Right cardiac atrium (tissue), 5 donors: Measurements from ENCODE around the gene CATSPERB. TPM values are rescaled to one million over a fixed set of nuclear protein-coding genes. Genes with fewer than 3 reads are reported as not detected.
"Not testable (repeated sequence)": the region's sequence is repeated elsewhere in the genome, so short reads cannot be mapped to it uniquely, and the experiment has no call there.

ENCODE experiments used
- ATAC-seq, 2 donors: fragments of 200-7000 bp; cut with Tn5 transposase; one replicate each; pipeline versions ENCODE4 v1.8.0 to v1.9.1; 2020; ENCODE audit warnings: moderate library complexity in 2 of 2, mild to moderate bottlenecking in 1 of 2
- DNase-seq, 3 donors: peaks; one replicate each; pipeline ENCODE4 v3.0.0-alpha.2; 2020
- H3K27ac ChIP-seq: one replicate; pipeline ENCODE4 v1.5.1; 2013; ENCODE audit warnings: mild to moderate bottlenecking, low read length, control low read depth, moderate library complexity
- H3K27me3 ChIP-seq: one replicate; pipeline ENCODE4 v1.6.1; 2013; ENCODE audit not compliant: control insufficient read depth, insufficient read depth
- H3K4me1 ChIP-seq: one replicate; pipeline ENCODE4 v1.6.1; 2013; ENCODE audit warnings: low read length; ENCODE audit not compliant: control insufficient read depth, insufficient read depth
- H3K4me3 ChIP-seq: one replicate; pipeline ENCODE4 v1.5.1; 2013; ENCODE audit warnings: low read length, control low read depth
- H3K9me3 ChIP-seq: one replicate; pipeline ENCODE4 v1.6.1; 2013; ENCODE audit warnings: low read length; ENCODE audit not compliant: control insufficient read depth
- WGBS: extraction: QIAGEN DNeasy Blood & Tissue Kit; methylation state at CpG from one replicate; pipeline ENCODE4 v1.1.7; 2013; 5-methylcytosine and 5-hydroxymethylcytosine counted together
- intact Hi-C, 4 donors: fragments of 100-400 bp; cut with DNase I; formaldehyde crosslinking; loops; one replicate each; pipeline versions ENCODE4 v1.11.0 to v1.14.0; 2022 to 2023
- polyA plus RNA-seq: library from polyadenylated mRNA; stranded (reverse); fragments of 200-250 nt; gene quantifications from one replicate; pipeline ENCODE4 v1.2.3, GENCODE V29; 2013
- total RNA-seq, 4 donors: library from RNA; stranded (reverse); fragmentation: NEBNext Ultra II Directional; extraction: Animal tissue kit (Norgen Biotek cat#: 25700); gene quantifications; one replicate each; pipeline ENCODE4 v1.2.1, GENCODE V29; 2021
- donor health status: healthy with polysubstance abuse.
- donor health status: DM: no; HTN: yes; CAD: no.
- donor health status: DM: no; HTN: no; CAD: no.
- donor health status: DM: no; HTN: yes; CAD: no; lungs with severe emphysema.
- donor health status: DM: yes; HTN: yes; CAD: no.

CATSPERB gene
- total and polyA plus RNA-seq, 5 donors = 0.48 to 3.2 (median 1.5) TPM

GRCh38 chr14:91575469-91576208 lies 156.2 kb downstream of the CATSPERB start:
- ATAC-seq = no peak
- DNase-seq = no peak
- Histone ChIP-seq H3K27me3 (peaks cover 2% of the 10 kb centered on the region), H3K9me3 (no peaks in the 10 kb centered on the region), H3K27ac (no peak overlapping the region), H3K4me3 (no peak overlapping the region), H3K4me1 (no peaks in the 10 kb centered on the region)
- 56% methylated on average over 13 of the region's 13 CpGs for WGBS
- intact Hi-C loops = no loop called here

GRCh38 chr14:91573894-91574837 lies 157.7 kb downstream of the CATSPERB start:
- intact Hi-C loops = no loop called here
- Histone ChIP-seq H3K4me3 (peak overlapping the region; percentile 20), H3K9me3 (no peaks in the 10 kb centered on the region), H3K27ac (no peak overlapping the region), H3K27me3 (no peaks in the 10 kb centered on the region), H3K4me1 (no peaks in the 10 kb centered on the region)
- ATAC-seq (peak; percentile 64 to 78), DNase-seq (peak; percentile 37 to 62 (median 55))
- 3% methylated on average over 58 of the region's 59 CpGs for WGBS

- H3K9me3 ChIP-seq = no peaks in the 10 kb centered on the region
- H3K27ac ChIP-seq = no peak overlapping the region
- no peak for DNase-seq
- no peaks in the 10 kb centered on the region for H3K4me1 ChIP-seq
- H3K27me3 ChIP-seq = no peaks in the 10 kb centered on the region
- intact Hi-C loops = no loop called here
- ATAC-seq = no peak
- H3K4me3 ChIP-seq = no peak overlapping the region
These were observed 158.4 kb downstream of the CATSPERB start for GRCh38 chr14:91573528-91573893.

- Histone ChIP-seq H3K9me3 (no peaks in the 10 kb centered on the region), H3K27me3 (no peaks in the 10 kb centered on the region), H3K4me3 (no peak overlapping the region), H3K27ac (no peak overlapping the region), H3K4me1 (no peaks in the 10 kb centered on the region)
- DNase-seq = no peak
- intact Hi-C loops = no loop called here
- 55% methylated on average over 1 of the region's 1 CpG for WGBS
- no peak for ATAC-seq
These were observed 161.9 kb downstream of the CATSPERB start for GRCh38 chr14:91570021-91570420.

- Histone ChIP-seq H3K27me3 (no peaks in the 10 kb centered on the region), H3K4me3 (no peak overlapping the region), H3K4me1 (no peaks in the 10 kb centered on the region), H3K9me3 (no peaks in the 10 kb centered on the region), H3K27ac (no peak overlapping the region)
- DNase-seq = no peak
- intact Hi-C loops = no loop called here
- no peak for ATAC-seq
These were observed 162.6 kb downstream of the CATSPERB start for GRCh38 chr14:91569301-91569700.

- intact Hi-C loops = no loop called here
- DNase-seq (no peak), ATAC-seq (no peak)
- no peak overlapping the region for H3K4me3 ChIP-seq
- H3K4me1 ChIP-seq = no peaks in the 10 kb centered on the region
- no peaks in the 10 kb centered on the region for H3K27me3 ChIP-seq
- no peaks in the 10 kb centered on the region for H3K9me3 ChIP-seq
- no peak overlapping the region for H3K27ac ChIP-seq
- WGBS = 85% methylated on average over 4 of the region's 4 CpGs
These were observed 163.3 kb downstream of the CATSPERB start for GRCh38 chr14:91568626-91569025.

GRCh38 chr14:91567827-91568226 lies 164.1 kb downstream of the CATSPERB start:
- DNase-seq, H3K27ac ChIP-seq, H3K4me3 ChIP-seq, H3K4me1 ChIP-seq, intact Hi-C loops, H3K27me3 ChIP-seq, H3K9me3 ChIP-seq, ATAC-seq: not testable (repeated sequence)
- WGBS = 47% methylated on average over 4 of the region's 4 CpGs

- Histone ChIP-seq H3K27me3 (no peaks in the 10 kb centered on the region), H3K4me3 (no peak overlapping the region), H3K9me3 (no peaks in the 10 kb centered on the region), H3K4me1 (no peaks in the 10 kb centered on the region), H3K27ac (no peak overlapping the region)
- ATAC-seq (no peak), DNase-seq (no peak)
- intact Hi-C loops = no loop called here
- WGBS = 77% methylated on average over 2 of the region's 2 CpGs
These were observed 176.4 kb downstream of the CATSPERB start for GRCh38 chr14:91555531-91555930.

GRCh38 chr14:91554535-91555332 lies 177.2 kb downstream of the CATSPERB start:
- WGBS = 86% methylated on average over 11 of the region's 11 CpGs
- intact Hi-C loops = no loop called here

GRCh38 chr14:91548108-91548507 lies 183.8 kb downstream of the CATSPERB start:
- DNase-seq (no peak), ATAC-seq (no peak)
- no peaks in the 10 kb centered on the region for H3K27me3 ChIP-seq
- H3K4me3 ChIP-seq = no peak overlapping the region
- intact Hi-C loops = no loop called here
- no peaks in the 10 kb centered on the region for H3K4me1 ChIP-seq
- WGBS = 85% methylated on average over 3 of the region's 3 CpGs
- H3K9me3 ChIP-seq = no peaks in the 10 kb centered on the region
- H3K27ac ChIP-seq = no peak overlapping the region

More at GRCh38 chr14:91554535-91555332, 177.2 kb downstream of the CATSPERB start:
- no peak overlapping the region for H3K27ac ChIP-seq
- no peaks in the 10 kb centered on the region for H3K27me3 ChIP-seq
- no peak for DNase-seq
- H3K4me3 ChIP-seq = no peak overlapping the region
- ATAC-seq = no peak
- no peaks in the 10 kb centered on the region for H3K4me1 ChIP-seq
- no peaks in the 10 kb centered on the region for H3K9me3 ChIP-seq
